Neural cell (in vitro differentiated cells): ENCODE data around the gene DUOX1. TPM values are rescaled to one million over a fixed set of nuclear protein-coding genes. Genes with fewer than 3 reads are reported as not detected.

ENCODE experiments used
- H2AFZ ChIP-seq: fragments of 200-600, 300-800 bp; sonication (generic), shearing (Covaris generic); 2 replicates; pipeline ENCODE4 v1.6.0; 2014; ENCODE audit warnings: low read depth, mild to moderate bottlenecking, antibody characterized with exemption, low read length, moderate library complexity
- H3F3A ChIP-seq: fragments of 200-600 bp; shearing (Covaris generic); 2 replicates; pipeline ENCODE4 v1.6.1; 2016; ENCODE audit warnings: mild to moderate bottlenecking, moderate library complexity, mixed read lengths, antibody characterized with exemption, low read length; ENCODE audit not compliant: insufficient read depth, poor library complexity, severe bottlenecking
- H3K27ac ChIP-seq: fragments of 200-600, 300-800 bp; sonication (generic), shearing (Covaris generic); 2 replicates; pipeline ENCODE4 v1.5.1; 2014; ENCODE audit warnings: mild to moderate bottlenecking, low read length, moderate library complexity
- H3K27me3 ChIP-seq: fragments of 300-800, 200-600 bp; sonication (generic), shearing (Covaris generic); 2 replicates; pipeline ENCODE4 v1.6.0; 2014; ENCODE audit warnings: mild to moderate bottlenecking, low read depth, low read length, moderate library complexity; ENCODE audit not compliant: insufficient read depth
- H3K36me3 ChIP-seq: fragments of 300-800, 200-600 bp; sonication (generic), shearing (Covaris generic); 2 replicates; pipeline ENCODE4 v1.5.1; 2014; ENCODE audit warnings: mild to moderate bottlenecking, antibody characterized with exemption, low read length, moderate library complexity; ENCODE audit not compliant: insufficient read depth
- H3K4me2 ChIP-seq: fragments of 300-800, 200-600 bp; sonication (generic), shearing (Covaris generic); 2 replicates; pipeline ENCODE4 v1.6.0; 2014; ENCODE audit warnings: mild to moderate bottlenecking, low read length
- H3K4me3 ChIP-seq: fragments of 300-800, 200-600 bp; sonication (generic), shearing (Covaris generic); 2 replicates; pipeline ENCODE4 v1.5.1; 2014; ENCODE audit warnings: mild to moderate bottlenecking, low read length, moderate library complexity
- H3K79me2 ChIP-seq: fragments of 200-600 bp; shearing (Covaris generic); replicated peaks from 2 replicates; pipeline ENCODE4 v1.6.0; 2014; ENCODE audit warnings: mild to moderate bottlenecking, low read length, moderate library complexity; ENCODE audit not compliant: insufficient read depth
- H3K9ac ChIP-seq: fragments of 300-800, 200-600 bp; sonication (generic), shearing (Covaris generic); 2 replicates; pipeline ENCODE4 v1.6.1; 2016; ENCODE audit warnings: mild to moderate bottlenecking, low read length, mixed read lengths
- H3K9me2 ChIP-seq: fragments of 200-600 bp; shearing (Covaris generic); 2 replicates; pipeline ENCODE4 v1.6.1; 2016; ENCODE audit warnings: mild to moderate bottlenecking, low read length, mixed read lengths; ENCODE audit not compliant: insufficient read depth
- H3K9me3 ChIP-seq: fragments of 200-600, 300-800 bp; sonication (generic), shearing (Covaris generic); 2 replicates; pipeline ENCODE4 v1.6.1; 2016; ENCODE audit warnings: mild to moderate bottlenecking, mixed run types, low read length, moderate library complexity, mixed read lengths
- H4K20me1 ChIP-seq: fragments of 200-600 bp; shearing (Covaris generic); 2 replicates; pipeline ENCODE4 v1.6.1; 2016; ENCODE audit warnings: mild to moderate bottlenecking, mixed run types; ENCODE audit not compliant: insufficient read depth
- CTCF ChIP-seq: fragments of 450-650 bp; IDR thresholded peaks from 2 replicates; pipeline ENCODE4 v1.5.1; 2014; ENCODE audit warnings: antibody characterized with exemption, mild to moderate bottlenecking, moderate library complexity; ENCODE audit not compliant: poor library complexity, severe bottlenecking
- EP300 ChIP-seq: fragments of 450-650 bp; conservative IDR thresholded peaks from 2 replicates; pipeline ENCODE4 v1.6.1; 2014; ENCODE audit warnings: antibody characterized with exemption, mild to moderate bottlenecking, moderate library complexity; ENCODE audit not compliant: poor library complexity, severe bottlenecking
- EZH2 ChIP-seq: fragments of 200-600, 300-800 bp; shearing (Covaris generic), sonication (generic); IDR thresholded peaks from 2 replicates; pipeline ENCODE4 v1.6.1; 2014; ENCODE audit warnings: antibody characterized with exemption, low read length, borderline replicate concordance, mild to moderate bottlenecking; ENCODE audit not compliant: insufficient read depth, poor library complexity, severe bottlenecking
- MXI1 ChIP-seq: fragments of 450-650 bp; conservative IDR thresholded peaks from 2 replicates; pipeline ENCODE4 v1.6.1; 2014; ENCODE audit warnings: antibody characterized with exemption, mild to moderate bottlenecking; ENCODE audit not compliant: poor library complexity, severe bottlenecking
- POLR2AphosphoS5 ChIP-seq: IDR thresholded peaks from 2 replicates; pipeline ENCODE4 v1.6.1; 2012
- RAD21 ChIP-seq: fragments of 450-650 bp; conservative IDR thresholded peaks from 2 replicates; pipeline ENCODE4 v1.6.1; 2014; ENCODE audit warnings: antibody characterized with exemption, mild to moderate bottlenecking, moderate library complexity
- REST ChIP-seq: IDR thresholded peaks from 2 replicates; pipeline ENCODE4 v1.6.1; 2012; ENCODE audit warnings: borderline replicate concordance
- SMC3 ChIP-seq: fragments of 450-650 bp; conservative IDR thresholded peaks from 2 replicates; pipeline ENCODE4 v1.6.1; 2014; ENCODE audit warnings: antibody characterized with exemption, mild to moderate bottlenecking, moderate library complexity; ENCODE audit not compliant: poor library complexity
- TAF1 ChIP-seq: IDR thresholded peaks from 2 replicates; pipeline ENCODE4 v1.6.1; 2012; ENCODE audit warnings: low read depth
- polyA plus RNA-seq: library from polyadenylated mRNA; depleted of rRNA; stranded (reverse); fragments of >200 nt; gene quantifications from 2 replicates; pipeline ENCODE4 v1.2.3, GENCODE V29; 2014

The DUOX1 gene
- polyA plus RNA-seq, 1 donor from 2014 or later = not detected

GRCh38 chr15:45205192-45205591 is 75.4 kb downstream of the DUOX1 start:
- no peak overlapping the region for H2AFZ ChIP-seq
- TF ChIP-seq EP300 (no peak), RAD21 (peak; percentile 67), SMC3 (peak; percentile 62), CTCF (peak; percentile 67)
- no peaks in the 10 kb centered on the region for H3K36me3 ChIP-seq
- H3K4me2 ChIP-seq = no peak overlapping the region
- no peaks in the 10 kb centered on the region for H3K9me2 ChIP-seq
- no peak overlapping the region for H3K4me3 ChIP-seq
- no peaks in the 10 kb centered on the region for H4K20me1 ChIP-seq
- no peaks in the 10 kb centered on the region for H3K9me3 ChIP-seq
- H3K27me3 ChIP-seq = no peaks in the 10 kb centered on the region
- H3K79me2 ChIP-seq = no peaks in the 10 kb centered on the region
- no peak overlapping the region for H3K27ac ChIP-seq
- H3K9ac ChIP-seq = no peak overlapping the region
- no peaks in the 10 kb centered on the region for H3F3A ChIP-seq

GRCh38 chr15:45212493-45212892 is 82.7 kb downstream of the DUOX1 start:
- no peaks in the 10 kb centered on the region for H3K9me2 ChIP-seq
- H3K27ac ChIP-seq = no peak overlapping the region
- no peaks in the 10 kb centered on the region for H3K9me3 ChIP-seq
- no peaks in the 10 kb centered on the region for H3K79me2 ChIP-seq
- H3F3A ChIP-seq = no peaks in the 10 kb centered on the region
- no peak overlapping the region for H3K9ac ChIP-seq
- H4K20me1 ChIP-seq = no peaks in the 10 kb centered on the region
- no peak overlapping the region for H2AFZ ChIP-seq
- H3K36me3 ChIP-seq = no peaks in the 10 kb centered on the region
- no peak overlapping the region for H3K4me2 ChIP-seq
- no peaks in the 10 kb centered on the region for H3K27me3 ChIP-seq
- TF ChIP-seq POLR2AphosphoS5 (no peak), EZH2 (no peak), RAD21 (no peak), REST (no peak), TAF1 (no peak), EP300 (no peak), CTCF (no peak), MXI1 (no peak), SMC3 (no peak)
- H3K4me3 ChIP-seq = no peak overlapping the region

Other genes starting within 250 kb of the DUOX1 start
- not detected in 2 replicates for gene TERB2, start 173.3 kb upstream of the DUOX1 start, polyA plus RNA-seq
- 16.5 and 17.7 TPM in 2 replicates for gene SORD, start 106.8 kb upstream of the DUOX1 start, polyA plus RNA-seq
- not detected in 2 replicates for gene DUOX2, start 15.8 kb upstream of the DUOX1 start, polyA plus RNA-seq
- gene DUOXA2, start 15.7 kb upstream of the DUOX1 start, polyA plus RNA-seq = not detected in 2 replicates
- not detected in 2 replicates for gene DUOXA1, start 115 bp upstream of the DUOX1 start, polyA plus RNA-seq
- gene SHF, start 58.0 kb downstream of the DUOX1 start, polyA plus RNA-seq = 41.5 and 50.6 TPM in 2 replicates
- gene SLC28A2, start 122.2 kb downstream of the DUOX1 start, polyA plus RNA-seq = not detected in 2 replicates
- 13.3 and 15.8 TPM in 2 replicates for gene GATM, start 248.6 kb downstream of the DUOX1 start, polyA plus RNA-seq